Measurements from ENCODE around the gene NME5. TPM values are rescaled to one million over a fixed set of nuclear protein-coding genes. Genes with fewer than 3 reads are reported as not detected.

NME5 gene
- total RNA-seq, 1 donor from 2014 or later: 11.8 TPM

Small RNAs within 50 kb of the gene (small RNA-seq; reads per million reads assigned to genes)
- not detected for gene RNU6-1148P (ENCODE audit: low replicate concordance)
- not detected for gene RNU6-460P (ENCODE audit: low replicate concordance)
- gene RNU6-888P (ENCODE audit: low replicate concordance): not detected

Other genes with a start within 250 kb of the NME5 start
- gene PKD2L2, start 250.0 kb downstream of the NME5 start, total RNA-seq: under 0.01 TPM
- gene FAM13B, start 106.3 kb downstream of the NME5 start, total RNA-seq: 64.4 TPM
- gene WNT8A, start 55.4 kb downstream of the NME5 start, total RNA-seq: under 0.01 TPM
- 44.5 TPM for gene BRD8, start 39.2 kb upstream of the NME5 start, total RNA-seq
- 2.2 TPM for gene KIF20A, start 39.7 kb upstream of the NME5 start, total RNA-seq
- 22.4 TPM for gene CDC23, start 73.9 kb upstream of the NME5 start, total RNA-seq
- not detected for gene GFRA3, start 135.2 kb upstream of the NME5 start, total RNA-seq
- 0.98 TPM for gene CDC25C, start 192.4 kb upstream of the NME5 start, total RNA-seq
- 16.0 TPM for gene FAM53C, start 198.8 kb upstream of the NME5 start, total RNA-seq
- gene KDM3B, start 213.3 kb upstream of the NME5 start, total RNA-seq: 70.6 TPM